A673 (cell line): ENCODE data around the gene EFHC1. TPM values are rescaled to one million over a fixed set of nuclear protein-coding genes. Genes with fewer than 3 reads are reported as not detected.

ENCODE experiments used
- BruUV-seq: library from RNA; stranded (reverse); fragments of 400-500 nt; replicated peaks from 2 replicates; lab custom pipeline; 2021; lab: Mats Ljungman, UMichigan
- CTCF ChIA-PET: fragments of 300-600 bp; sonication (Branson Sonifier 250); formaldehyde crosslinking; loops from one replicate; lab custom pipeline; 2022; ENCODE audit warnings: antibody characterized with exemption; lab: Charles Lee
- POLR2A ChIA-PET: fragments of 300-600 bp; sonication (Branson Sonifier 250); formaldehyde crosslinking; loops from one replicate; lab custom pipeline; 2022; ENCODE audit warnings: antibody characterized with exemption; ENCODE audit not compliant: low non-redundant PET; lab: Charles Lee
- DNase-seq: peaks from one replicate; pipeline ENCODE4 v3.0.0-alpha.2; 2015; ENCODE audit warnings: low spot score
- H3K27ac ChIP-seq: fragments of 200-600 bp; sonication (generic); 2 replicates; pipeline ENCODE4 v1.5.1; 2016; ENCODE audit warnings: mixed run types, low read depth, mild to moderate bottlenecking, mixed read lengths, antibody characterized with exemption, low read length; ENCODE audit not compliant: poor library complexity, severe bottlenecking
- H3K27me3 ChIP-seq: fragments of 200-600 bp; sonication (generic); replicated peaks from 2 replicates; pipeline ENCODE4 v1.6.1; 2017; ENCODE audit warnings: mixed run types, low read depth, mild to moderate bottlenecking, mixed read lengths, antibody characterized with exemption, low read length; ENCODE audit not compliant: insufficient read depth, poor library complexity
- H3K36me3 ChIP-seq: fragments of 200-600 bp; sonication (generic); 2 replicates; pipeline ENCODE4 v1.6.1; 2016; ENCODE audit warnings: mixed run types, mild to moderate bottlenecking, mixed read lengths, antibody characterized with exemption, low read length; ENCODE audit not compliant: insufficient read depth, poor library complexity, severe bottlenecking
- H3K4me1 ChIP-seq: fragments of 200-600 bp; sonication (generic); 2 replicates; pipeline ENCODE4 v1.6.1; 2017; ENCODE audit warnings: mixed run types, mild to moderate bottlenecking, mixed read lengths, antibody characterized with exemption, low read length; ENCODE audit not compliant: insufficient read depth, poor library complexity, severe bottlenecking
- H3K4me3 ChIP-seq: fragments of 200-600 bp; sonication (generic); 2 replicates; pipeline ENCODE4 v1.5.1; 2016; ENCODE audit warnings: low read depth, mixed run types, mild to moderate bottlenecking, mixed read lengths, low read length; ENCODE audit not compliant: poor library complexity, severe bottlenecking
- H3K9me3 ChIP-seq: fragments of 200-600 bp; sonication (generic); 2 replicates; pipeline ENCODE4 v1.6.1; 2016; ENCODE audit warnings: mixed run types, low read depth, mild to moderate bottlenecking, mixed read lengths, antibody characterized with exemption, low read length; ENCODE audit not compliant: poor library complexity, severe bottlenecking
- CTCF ChIP-seq: fragments of 300-800, 200-600 bp; sonication (generic); conservative IDR thresholded peaks from 2 replicates; pipeline ENCODE4 v1.5.1; 2017; ENCODE audit warnings: low read depth, mild to moderate bottlenecking, antibody characterized with exemption, low read length, moderate library complexity, mixed read lengths
- EZH2 ChIP-seq: fragments of 200-600 bp; sonication (generic); IDR thresholded peaks from 2 replicates; pipeline ENCODE4 v1.6.1; 2017; ENCODE audit warnings: borderline replicate concordance, low read depth, mild to moderate bottlenecking, mixed read lengths, antibody characterized with exemption, low read length; ENCODE audit not compliant: poor library complexity, severe bottlenecking
- intact Hi-C: fragments of 100-400 bp; cut with micrococcal nuclease; formaldehyde crosslinking; loops from one replicate; pipeline ENCODE4 v1.10.0; 2022; ENCODE audit not compliant: unreplicated experiment
- total RNA-seq: library from RNA; stranded (reverse); gene quantifications from 2 replicates; pipeline ENCODE4 v1.2.3, GENCODE V29; 2021

Gene EFHC1
- total RNA-seq, 1 experiment from 2014 or later, result 16.9 TPM

DNA sequence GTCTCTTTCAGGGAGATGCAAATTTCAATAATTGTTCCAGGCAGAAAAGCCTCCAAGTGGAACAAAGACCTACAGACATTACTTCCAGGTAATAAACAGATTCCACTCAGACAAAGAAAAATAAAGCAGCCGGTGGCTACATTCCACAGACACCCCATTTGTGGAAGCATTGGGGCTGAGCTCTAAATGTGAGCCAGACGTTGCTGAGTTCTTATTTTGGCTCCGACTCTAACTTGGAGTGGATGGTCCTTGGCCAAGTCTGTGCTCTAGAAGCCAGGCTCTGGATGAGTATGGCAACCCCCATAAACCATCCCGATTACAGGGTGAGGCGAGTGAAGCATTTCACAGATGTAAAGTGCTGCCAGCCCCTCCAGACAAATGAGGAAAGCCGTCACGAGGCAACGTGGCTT, 150.2 kb downstream of the EFHC1 start:
- Histone ChIP-seq H3K27me3 (no peaks in the 10 kb centered on the region), H3K4me1 (peaks cover 3% of the 10 kb centered on the region), H3K27ac (no peak overlapping the region), H3K9me3 (no peaks in the 10 kb centered on the region), H3K36me3 (no peaks in the 10 kb centered on the region), H3K4me3 (no peak overlapping the region)
- POLR2A ChIA-PET, result no interaction called here
- TF ChIP-seq EZH2, result no peak
- no peak for TF ChIP-seq CTCF
- CTCF ChIA-PET, result interaction anchor here (0.5 kb wide), 1 partner anchor 79 kb away, joined by 3 read pairs; no protein-coding TSS in a partner anchor
- intact Hi-C loops, result no loop called here
- no TSS peak for BruUV-seq
- DNase-seq, result no peak

DNA sequence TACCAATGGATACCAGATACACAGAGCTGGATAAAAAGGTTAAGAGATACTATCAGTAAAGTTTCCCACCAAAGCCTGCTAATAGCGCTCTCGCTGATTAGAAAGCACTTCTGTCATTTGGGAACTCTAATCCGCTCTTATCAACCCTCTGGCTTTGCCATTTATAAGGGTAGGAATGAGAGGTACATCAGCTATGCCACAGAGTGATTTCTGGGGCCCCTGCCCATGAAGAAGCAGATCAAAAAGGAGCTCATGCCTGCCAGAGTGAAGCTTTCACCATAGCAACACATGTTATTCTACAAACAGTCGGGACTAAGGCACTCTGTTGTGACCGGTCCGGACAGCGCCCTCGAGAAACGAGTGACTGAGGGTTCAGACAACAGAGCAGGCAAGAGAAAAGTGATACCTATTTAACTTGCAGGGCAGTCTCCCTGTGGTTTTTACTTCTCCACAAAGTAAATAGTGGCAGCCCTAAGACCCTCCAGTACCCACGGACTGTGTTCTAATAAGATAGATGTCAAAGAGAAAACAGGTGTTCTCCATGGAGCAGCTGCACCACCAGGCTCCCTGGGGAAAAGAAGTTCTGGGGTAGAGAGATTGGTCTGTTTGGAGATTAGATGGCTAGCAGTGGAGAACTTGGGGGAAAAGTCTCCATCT, 151.1 kb downstream of the EFHC1 start:
- no peak for TF ChIP-seq CTCF
- no peak for TF ChIP-seq EZH2
- ChIA-PET POLR2A (no interaction called here), CTCF (no interaction called here)
- Histone ChIP-seq H3K4me1 (peaks cover 3% of the 10 kb centered on the region), H3K9me3 (no peaks in the 10 kb centered on the region), H3K36me3 (no peaks in the 10 kb centered on the region), H3K27me3 (no peaks in the 10 kb centered on the region), H3K4me3 (no peak overlapping the region), H3K27ac (no peak overlapping the region)
- no peak for DNase-seq
- intact Hi-C loops, result no loop called here
- BruUV-seq, result no TSS peak

DNA sequence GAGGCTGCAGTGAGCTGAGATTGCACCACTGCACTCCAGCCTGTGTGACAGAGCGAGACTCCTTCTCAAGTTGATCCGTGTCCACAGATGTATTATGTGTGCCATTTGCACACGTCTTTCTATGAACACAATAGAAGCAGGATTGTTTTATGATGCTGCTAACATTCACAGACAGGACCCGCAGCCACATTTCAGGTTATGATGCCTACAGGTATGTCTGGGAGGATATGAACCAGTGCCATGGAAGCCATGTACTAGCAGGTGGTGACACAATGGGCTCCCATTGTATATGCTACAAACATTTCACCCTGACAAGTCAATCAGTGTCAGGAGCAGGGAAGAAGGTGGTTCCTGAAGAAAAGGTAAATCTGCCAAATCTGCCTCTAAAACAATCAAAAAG, 152.4 kb downstream of the EFHC1 start:
- intact Hi-C loops, result no loop called here
- DNase-seq, result no peak
- no peak for TF ChIP-seq EZH2
- no peak for TF ChIP-seq CTCF
- H3K36me3 ChIP-seq, result no peaks in the 10 kb centered on the region
- no TSS peak for BruUV-seq
- ChIA-PET POLR2A (no interaction called here), CTCF (no interaction called here)
- H3K27me3 ChIP-seq, result no peaks in the 10 kb centered on the region
- no peak overlapping the region for H3K4me3 ChIP-seq
- H3K27ac ChIP-seq, result no peak overlapping the region
- peaks cover 3% of the 10 kb centered on the region for H3K4me1 ChIP-seq
- no peaks in the 10 kb centered on the region for H3K9me3 ChIP-seq
